GM12878 (cell line): ENCODE measurements around the gene SERINC5. TPM values are rescaled to one million over a fixed set of nuclear protein-coding genes. Genes with fewer than 3 reads are reported as not detected.

Experiments
- ATAC-seq: fragments of 200-7000 bp; cut with Tn5 transposase; 3 replicates; pipeline ENCODE4 v1.9.1; 2020; ENCODE audit warnings: mild to moderate bottlenecking, moderate library complexity
- BruUV-seq: library from RNA; stranded (reverse); fragments of 400-500 nt; replicated peaks from 2 replicates; lab custom pipeline; 2021; lab: Mats Ljungman, UMichigan
- CTCF ChIA-PET: fragments of 300-600 bp; sonication (Branson Sonifier 250); formaldehyde crosslinking; extraction: SDS; loops from one replicate; lab custom pipeline; 2021; ENCODE audit warnings: inconsistent platforms; lab: Yijun Ruan, JAX
- POLR2A ChIA-PET: fragments of 350-600 bp; formaldehyde crosslinking; extraction: SDS; loops from one replicate; lab custom pipeline; 2021; ENCODE audit warnings: inconsistent platforms; lab: Charles Lee
- RAD21 ChIA-PET: fragments of 300-600 bp; sonication (Branson Sonifier 250); formaldehyde crosslinking; loops from one replicate; lab custom pipeline; 2023; ENCODE audit warnings: antibody characterized with exemption; ENCODE audit not compliant: unreplicated experiment; lab: Charles Lee
- SMC1A ChIA-PET: fragments of 300-600 bp; sonication (Branson Sonifier 250); formaldehyde crosslinking; loops from one replicate; lab custom pipeline; 2023; ENCODE audit not compliant: unreplicated experiment, uncharacterized antibody; lab: Charles Lee
- DNase-seq: peaks from one replicate; pipeline ENCODE4 v3.0.0-alpha.2; 2011; ENCODE audit warnings: low read depth, low spot score
- FAIRE-seq: peaks from 3 replicates; lab custom pipeline; 2011; peaks lifted over from hg19 to GRCh38; lab: Jason Lieb, UNC
- H2AFZ ChIP-seq: 2 replicates; pipeline ENCODE4 v1.6.0; 2011; ENCODE audit warnings: low read depth, low read length, control low read depth; ENCODE audit not compliant: control insufficient read depth
- H3K27ac ChIP-seq: 2 replicates; pipeline ENCODE4 v1.5.1; 2011; ENCODE audit warnings: control low read depth; ENCODE audit not compliant: control insufficient read depth, insufficient read depth
- H3K27me3 ChIP-seq, 2 experiments: replicated peaks in 1 of 2; 2 replicates each; pipeline versions ENCODE4 v1.6.0 to v1.6.1; 2011; ENCODE audit warnings: low read length in 1 of 2; ENCODE audit not compliant: control insufficient read depth in 2 of 2, insufficient read depth in 2 of 2
- H3K36me3 ChIP-seq, 2 experiments: 2 replicates each; pipeline ENCODE4 v1.5.1; 2011; ENCODE audit warnings: low read length in 1 of 2; ENCODE audit not compliant: control insufficient read depth in 2 of 2, insufficient read depth in 2 of 2
- H3K4me1 ChIP-seq: 2 replicates; pipeline ENCODE4 v1.6.1; 2011; ENCODE audit warnings: mild to moderate bottlenecking, low read length, moderate library complexity, mixed read lengths; ENCODE audit not compliant: control insufficient read depth, insufficient read depth
- H3K4me2 ChIP-seq: 2 replicates; pipeline ENCODE4 v1.6.0; 2011; ENCODE audit warnings: control low read depth; ENCODE audit not compliant: control insufficient read depth, insufficient read depth
- H3K4me3 ChIP-seq: fragments of 200-600 bp; sonication (generic); 2 replicates; pipeline ENCODE4 v1.5.1; 2016
- H3K79me2 ChIP-seq: 2 replicates; pipeline ENCODE4 v1.6.0; 2011; ENCODE audit warnings: low read length; ENCODE audit not compliant: control insufficient read depth, insufficient read depth
- H3K9ac ChIP-seq: 2 replicates; pipeline ENCODE4 v1.8.0; 2011; ENCODE audit warnings: low read length, control low read depth, mixed read lengths; ENCODE audit not compliant: control insufficient read depth, insufficient read depth
- H3K9me3 ChIP-seq: replicated peaks from 3 replicates; pipeline ENCODE4 v1.5.1; 2011; ENCODE audit warnings: mild to moderate bottlenecking, low read length; ENCODE audit not compliant: control insufficient read depth, insufficient read depth
- H4K20me1 ChIP-seq: 2 replicates; pipeline ENCODE4 v1.6.0; 2011; ENCODE audit not compliant: control insufficient read depth, insufficient read depth
- CHD4 ChIP-seq: fragments of 200-600 bp; sonication (generic); IDR thresholded peaks from 2 replicates; pipeline ENCODE4 v1.6.1; 2016; ENCODE audit warnings: mild to moderate bottlenecking
- FOS ChIP-seq: IDR thresholded peaks from 3 replicates; pipeline ENCODE4 v1.6.1; 2011; ENCODE audit warnings: borderline replicate concordance; ENCODE audit not compliant: insufficient read length; ENCODE audit errors: extremely low read depth
- FOXM1 ChIP-seq: IDR thresholded peaks from 2 replicates; pipeline ENCODE4 v1.6.1; 2012; ENCODE audit warnings: low read depth, mild to moderate bottlenecking, inconsistent platforms, low read length, moderate library complexity
- RAD51 ChIP-seq: fragments of 450-650 bp; IDR thresholded peaks from 2 replicates; pipeline ENCODE4 v1.6.1; 2016; ENCODE audit warnings: moderate library complexity, mild to moderate bottlenecking, inconsistent platforms
- ZNF217 ChIP-seq: fragments of 450-650 bp; IDR thresholded peaks from 2 replicates; pipeline ENCODE4 v1.6.1; 2017; ENCODE audit warnings: antibody characterized with exemption, mild to moderate bottlenecking
- ZSCAN29 ChIP-seq: fragments of 450-650 bp; IDR thresholded peaks from 2 replicates; pipeline ENCODE4 v1.6.1; 2017; ENCODE audit warnings: mild to moderate bottlenecking, moderate library complexity
- WGBS: methylation state at CpG from one replicate; pipeline ENCODE4 v1.1.6; 2016; ENCODE audit warnings: low lambda C conversion rate; ENCODE audit not compliant: insufficient replicate concordance, insufficient coverage; ENCODE audit errors: missing lambda C conversion rate; 5-methylcytosine and 5-hydroxymethylcytosine counted together
- in situ Hi-C: fragments of 300-500 bp; cut with MboI; formaldehyde crosslinking; loops from 9 replicates; pipeline ENCODE4 v1.14.3; 2018; ENCODE audit warnings: mixed read lengths
- intact Hi-C: fragments of 100-400 bp; cut with micrococcal nuclease; formaldehyde crosslinking; loops from one replicate; pipeline ENCODE4 v1.14.2; 2022; ENCODE audit not compliant: unreplicated experiment
- polyA plus RNA-seq, 11 experiments: library from polyadenylated mRNA; depleted of rRNA in 4 of 11; unstranded in 6 of 11; stranded (reverse) in 5 of 11; fragments of >200 nt; fragmentation: Nextera tagmentation in 4 of 11; fragmentation: Illumina TruSeq in 1 of 11; extraction: Ambion mirVana in 4 of 11; extraction: Trizol in 1 of 11; gene quantifications; 1 replicate in 1 of 11; 2 replicates in 10 of 11; pipeline versions ENCODE4 v1.2.1 to v1.2.3, GENCODE V29; 2011 to 2016; ENCODE audit warnings: inconsistent platforms in 2 of 11, missing spikeins in 2 of 11, low read depth in 1 of 11
- total RNA-seq, 4 experiments: library from RNA; depleted of rRNA in 3 of 4; stranded (reverse); fragments of >200 nt in 3 of 4; fragmentation: Illumina TruSeq in 1 of 4; extraction: Trizol in 1 of 4; gene quantifications; 2 replicates each; pipeline versions ENCODE4 v1.2.1 to v1.2.3, GENCODE V29; 2013 to 2021
- TF ChIP-seq, protein P1 (sequence below): IDR thresholded peaks from 2 replicates; pipeline ENCODE4 v1.6.1; 2012; ENCODE audit warnings: low read depth, low read length, improper control_type of control experiment

Gene SERINC5
- total and polyA plus RNA-seq, 10 of the 15 experiments (the other 5 are each of a cell fraction or from before 2014, with no cell fraction given) = 0.66 to 7.0 (median 2.8) TPM

DNA sequence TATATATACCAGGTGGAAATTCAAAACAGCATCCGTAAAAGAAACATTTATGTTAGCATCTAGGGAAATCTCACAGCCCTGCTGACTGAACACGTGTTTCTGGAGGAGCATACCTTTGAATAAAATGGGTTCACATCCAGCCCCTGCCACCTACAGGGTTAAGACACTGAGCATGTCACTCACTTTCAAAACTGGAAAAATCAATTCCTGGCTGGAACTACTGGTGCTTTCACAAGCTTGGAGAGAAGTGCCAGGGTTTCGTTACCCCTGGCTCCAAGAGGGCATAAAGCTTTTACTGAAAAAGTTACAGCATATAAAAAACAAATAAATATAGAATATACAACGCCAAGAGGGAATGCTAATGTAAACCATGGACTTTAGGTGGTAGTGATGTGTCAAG, 48.0 kb downstream of the SERINC5 start:
- Histone ChIP-seq H3K4me3 (no peak overlapping the region), H2AFZ (no peak overlapping the region)
- in situ Hi-C loops = no loop called here
- no peak for ATAC-seq
- CTCF ChIA-PET = no interaction called here
- TF ChIP-seq FOS (no peak), CHD4 (no peak), ZNF217 (no peak), RAD51 (no peak)
- TF ChIP-seq, all 136 proteins: peak for 0
- BruUV-seq = no TSS peak
- H4K20me1 ChIP-seq = no peaks in the 10 kb centered on the region
- no peak overlapping the region for H3K9ac ChIP-seq
- H3K4me1 ChIP-seq = no peaks in the 10 kb centered on the region
- FAIRE-seq (no peak), DNase-seq (no peak)
- H3K9me3 ChIP-seq = no peaks in the 10 kb centered on the region
- intact Hi-C loops = no loop called here
- WGBS = 29% methylated on average over 4 of the region's 4 CpGs
- no peaks in the 10 kb centered on the region for H3K79me2 ChIP-seq
- H3K27me3 ChIP-seq = no peaks in the 10 kb centered on the region
- RAD21 ChIA-PET = interaction anchor here (0.6 to 1.2 kb wide), 2 partner anchors 16 to 39 kb away, joined by 3 to 4 read pairs; no protein-coding TSS in a partner anchor
- SMC1A ChIA-PET = interaction anchor here (1.3 kb wide), 1 partner anchor 40 kb away, joined by 3 read pairs; no protein-coding TSS in a partner anchor
- H3K4me2 ChIP-seq = no peak overlapping the region
- POLR2A ChIA-PET = interaction anchor here (0.7 kb wide), 1 partner anchor 211 kb away, joined by 5 read pairs; no protein-coding TSS in a partner anchor
- no peak overlapping the region for H3K27ac ChIP-seq
- H3K36me3 ChIP-seq = no peaks in the 10 kb centered on the region

DNA sequence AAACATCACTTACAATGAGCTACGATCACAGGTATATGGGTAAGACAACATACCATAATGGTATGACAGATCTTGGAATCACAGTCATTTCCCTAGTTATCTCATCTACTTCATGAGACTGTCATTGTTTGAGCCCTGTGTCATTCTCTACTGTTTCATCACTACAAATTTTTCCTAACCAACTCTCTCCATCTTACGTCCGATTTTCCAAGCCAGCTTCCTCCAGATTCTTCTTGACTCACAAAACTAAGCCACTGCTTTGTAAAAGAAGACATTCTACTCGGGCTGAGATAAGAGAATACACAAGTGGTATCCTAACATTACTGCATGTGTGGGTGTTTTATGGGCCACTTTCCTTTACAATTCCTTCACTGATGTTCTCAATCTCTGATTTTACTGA, 49.6 kb downstream of the SERINC5 start:
- Histone ChIP-seq H3K79me2 (no peaks in the 10 kb centered on the region), H3K9ac (no peak overlapping the region), H3K36me3 (no peaks in the 10 kb centered on the region; a peak in 1 of 4 replicates), H3K27me3 (no peaks in the 10 kb centered on the region), H3K4me2 (no peak overlapping the region), H4K20me1 (no peaks in the 10 kb centered on the region), H3K9me3 (no peaks in the 10 kb centered on the region), H3K27ac (no peak overlapping the region), H3K4me1 (no peaks in the 10 kb centered on the region), H3K4me3 (no peak overlapping the region), H2AFZ (no peak overlapping the region)
- RAD21 ChIA-PET = interaction anchor here (2.9 kb wide), 1 partner anchor 115 kb away, joined by 14 read pairs; no protein-coding TSS in a partner anchor
- DNase-seq (no peak), FAIRE-seq (no peak), ATAC-seq (no peak)
- in situ Hi-C loops = no loop called here
- TF ChIP-seq, protein P1, sequence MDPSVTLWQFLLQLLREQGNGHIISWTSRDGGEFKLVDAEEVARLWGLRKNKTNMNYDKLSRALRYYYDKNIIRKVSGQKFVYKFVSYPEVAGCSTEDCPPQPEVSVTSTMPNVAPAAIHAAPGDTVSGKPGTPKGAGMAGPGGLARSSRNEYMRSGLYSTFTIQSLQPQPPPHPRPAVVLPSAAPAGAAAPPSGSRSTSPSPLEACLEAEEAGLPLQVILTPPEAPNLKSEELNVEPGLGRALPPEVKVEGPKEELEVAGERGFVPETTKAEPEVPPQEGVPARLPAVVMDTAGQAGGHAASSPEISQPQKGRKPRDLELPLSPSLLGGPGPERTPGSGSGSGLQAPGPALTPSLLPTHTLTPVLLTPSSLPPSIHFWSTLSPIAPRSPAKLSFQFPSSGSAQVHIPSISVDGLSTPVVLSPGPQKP = no peak
- TF ChIP-seq FOXM1 = no peak
- TF ChIP-seq ZSCAN29 = no peak
- BruUV-seq = no TSS peak
- intact Hi-C loops = no loop called here
- 84% methylated on average over 4 of the region's 4 CpGs for whole genome bisulfite sequencing
- CTCF ChIA-PET = interaction anchor here (1.1 kb wide), 1 partner anchor 114 kb away, joined by 4 read pairs; no protein-coding TSS in a partner anchor
- SMC1A ChIA-PET = interaction anchor here (0.6 to 1.6 kb wide), 6 partner anchors 9 to 64 kb away, joined by 3 to 5 read pairs (median 4); partner anchors contain the start of gene SERINC5
- POLR2A ChIA-PET = interaction anchor here (1.2 kb wide), 1 partner anchor 49 kb away, joined by 5 read pairs; the partner anchor contains the start of gene SERINC5
